ENCODE measurements around the gene FBXL12. TPM values are rescaled to one million over a fixed set of nuclear protein-coding genes. Genes with fewer than 3 reads are reported as not detected.

Gene FBXL12
- total RNA-seq, 1 experiment from 2014 or later = 21.7 TPM

DNA sequence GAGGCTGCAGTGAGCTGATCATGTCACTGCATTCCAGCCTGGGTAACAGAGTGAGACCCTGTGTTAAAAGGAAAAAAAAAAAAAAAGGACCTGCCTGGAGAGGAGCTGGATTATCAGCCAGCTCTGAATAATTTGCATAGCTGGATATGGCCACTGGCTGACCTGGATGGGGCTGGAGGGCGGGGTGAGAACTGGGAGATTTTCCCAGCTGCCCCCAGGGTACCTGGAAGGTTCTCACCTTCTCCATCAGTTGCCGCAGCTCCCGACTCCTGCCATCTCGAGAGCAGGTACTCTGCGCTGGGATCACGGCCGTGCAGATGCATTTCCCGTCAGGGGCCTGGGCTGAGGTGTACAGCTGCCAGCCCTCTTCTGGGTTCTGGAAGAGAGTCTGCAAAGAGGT lies 41.5 kb upstream of the FBXL12 start:
- H3K27me3 ChIP-seq (replicated peaks; ENCODE audit: insufficient read depth, low read depth, low read length, poor library complexity) = no peaks in the 10 kb centered on the region
- ChIA-PET POLR2A (ENCODE audit: low non-redundant PET) (no interaction called here), CTCF (no interaction called here)
- no peaks in the 10 kb centered on the region for H3K4me1 ChIP-seq (ENCODE audit: insufficient read depth, low read length, poor library complexity, severe bottlenecking)
- H3K36me3 ChIP-seq (ENCODE audit: insufficient read depth, low read length, poor library complexity, severe bottlenecking) = peaks cover 16% of the 10 kb centered on the region
- no TSS peak for BruUV-seq (replicated peaks)
- intact Hi-C loops (cut with micrococcal nuclease; ENCODE audit: unreplicated experiment) = no loop called here
- no peak overlapping the region for H3K27ac ChIP-seq (ENCODE audit: low read depth, low read length, poor library complexity, severe bottlenecking)
- no peak overlapping the region for H3K4me3 ChIP-seq (ENCODE audit: low read depth, low read length, poor library complexity, severe bottlenecking)
- no peak for TF ChIP-seq EZH2 (IDR thresholded peaks at IDR 0.05; ENCODE audit: borderline replicate concordance, low read depth, low read length, poor library complexity, severe bottlenecking)
- TF ChIP-seq, protein P1, sequence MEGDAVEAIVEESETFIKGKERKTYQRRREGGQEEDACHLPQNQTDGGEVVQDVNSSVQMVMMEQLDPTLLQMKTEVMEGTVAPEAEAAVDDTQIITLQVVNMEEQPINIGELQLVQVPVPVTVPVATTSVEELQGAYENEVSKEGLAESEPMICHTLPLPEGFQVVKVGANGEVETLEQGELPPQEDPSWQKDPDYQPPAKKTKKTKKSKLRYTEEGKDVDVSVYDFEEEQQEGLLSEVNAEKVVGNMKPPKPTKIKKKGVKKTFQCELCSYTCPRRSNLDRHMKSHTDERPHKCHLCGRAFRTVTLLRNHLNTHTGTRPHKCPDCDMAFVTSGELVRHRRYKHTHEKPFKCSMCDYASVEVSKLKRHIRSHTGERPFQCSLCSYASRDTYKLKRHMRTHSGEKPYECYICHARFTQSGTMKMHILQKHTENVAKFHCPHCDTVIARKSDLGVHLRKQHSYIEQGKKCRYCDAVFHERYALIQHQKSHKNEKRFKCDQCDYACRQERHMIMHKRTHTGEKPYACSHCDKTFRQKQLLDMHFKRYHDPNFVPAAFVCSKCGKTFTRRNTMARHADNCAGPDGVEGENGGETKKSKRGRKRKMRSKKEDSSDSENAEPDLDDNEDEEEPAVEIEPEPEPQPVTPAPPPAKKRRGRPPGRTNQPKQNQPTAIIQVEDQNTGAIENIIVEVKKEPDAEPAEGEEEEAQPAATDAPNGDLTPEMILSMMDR (conservative IDR thresholded peaks at IDR 0.05; ENCODE audit: low read depth, low read length) = no peak
- no peaks in the 10 kb centered on the region for H3K9me3 ChIP-seq (ENCODE audit: low read depth, low read length, poor library complexity, severe bottlenecking)
- no peak for DNase-seq (ENCODE audit: low spot score)

DNA sequence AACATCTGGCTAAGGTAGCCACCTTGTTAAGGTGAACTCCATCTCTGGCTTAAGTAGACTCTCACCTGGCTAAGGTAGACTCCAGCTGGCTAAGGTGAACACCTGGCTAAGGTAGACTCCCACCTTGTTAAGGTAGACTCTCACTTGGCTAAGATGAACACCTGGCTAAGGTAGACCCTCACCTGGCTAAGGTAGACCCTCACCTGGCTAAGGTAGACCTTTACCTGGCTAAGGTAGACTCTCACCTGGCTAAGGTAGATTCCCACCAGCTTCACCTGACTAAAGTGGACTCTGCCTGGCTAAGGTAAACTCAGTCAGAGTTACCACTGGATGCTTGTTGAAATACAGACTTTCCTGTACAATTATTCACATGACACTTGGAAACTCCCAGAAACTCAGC lies 39.9 kb upstream of the FBXL12 start:
- POLR2A ChIA-PET (ENCODE audit: low non-redundant PET) = no interaction called here
- Histone ChIP-seq H3K36me3 (ENCODE audit: insufficient read depth, low read length, poor library complexity, severe bottlenecking) (peaks cover 16% of the 10 kb centered on the region), H3K27me3 (replicated peaks; ENCODE audit: insufficient read depth, low read depth, low read length, poor library complexity) (no peaks in the 10 kb centered on the region), H3K4me3 (ENCODE audit: low read depth, low read length, poor library complexity, severe bottlenecking) (no peak overlapping the region), H3K27ac (ENCODE audit: low read depth, low read length, poor library complexity, severe bottlenecking) (no peak overlapping the region), H3K4me1 (ENCODE audit: insufficient read depth, low read length, poor library complexity, severe bottlenecking) (no peaks in the 10 kb centered on the region), H3K9me3 (ENCODE audit: low read depth, low read length, poor library complexity, severe bottlenecking) (no peaks in the 10 kb centered on the region)
- CTCF ChIA-PET = no interaction called here
- BruUV-seq (replicated peaks) = no TSS peak
- intact Hi-C loops (cut with micrococcal nuclease; ENCODE audit: unreplicated experiment) = loop anchor here (10.0 kb wide), 1 partner anchor 156 kb away; the partner anchor contains the start of genes COL5A3 and RDH8
- no peak for DNase-seq (ENCODE audit: low spot score)
- TF ChIP-seq EZH2 (IDR thresholded peaks at IDR 0.05; ENCODE audit: borderline replicate concordance, low read depth, low read length, poor library complexity, severe bottlenecking) = no peak
- TF ChIP-seq, protein P1 (conservative IDR thresholded peaks at IDR 0.05; ENCODE audit: low read depth, low read length) = no peak

DNA sequence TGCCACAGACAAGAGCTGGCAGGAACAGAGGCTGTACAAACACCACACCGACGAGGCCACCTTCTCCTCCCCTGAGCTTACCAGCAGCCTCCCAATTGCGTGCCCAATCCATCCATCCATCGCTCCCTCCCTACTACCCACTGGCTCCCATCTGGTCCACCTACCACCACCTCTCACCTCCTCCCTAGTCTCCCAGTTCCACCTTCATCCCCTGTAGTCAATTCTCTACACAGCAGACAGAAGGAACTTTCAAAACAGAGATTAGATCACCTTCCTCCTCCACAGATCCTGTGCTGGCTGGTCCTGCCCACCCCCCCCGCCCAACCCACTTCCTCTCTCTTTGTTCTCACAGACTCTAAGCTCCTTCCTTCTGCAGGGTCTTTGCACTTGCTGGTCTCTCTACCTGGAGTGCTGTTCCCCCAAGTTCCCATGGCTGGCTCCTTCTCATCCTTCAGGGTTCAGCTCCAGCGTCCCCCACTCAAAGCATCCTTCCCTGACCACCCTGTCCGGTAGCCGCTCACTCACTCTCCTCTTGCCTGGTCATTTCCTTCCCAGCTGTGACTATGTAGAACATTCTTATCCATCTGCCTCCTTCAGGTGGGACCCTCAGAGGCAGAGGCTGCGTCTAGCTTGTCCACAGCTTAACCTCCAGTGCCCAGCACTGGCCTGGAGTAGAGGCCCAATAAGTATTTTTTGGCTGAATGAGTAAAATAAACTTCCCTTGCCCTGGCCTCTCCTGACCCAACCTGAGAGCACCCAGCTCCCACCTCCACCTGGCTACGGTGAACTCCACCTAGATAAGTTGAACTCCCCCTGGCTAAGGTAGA lies 39.3 kb upstream of the FBXL12 start:
- Histone ChIP-seq H3K9me3 (ENCODE audit: low read depth, low read length, poor library complexity, severe bottlenecking) (no peaks in the 10 kb centered on the region), H3K27me3 (replicated peaks; ENCODE audit: insufficient read depth, low read depth, low read length, poor library complexity) (no peaks in the 10 kb centered on the region), H3K27ac (ENCODE audit: low read depth, low read length, poor library complexity, severe bottlenecking) (no peak overlapping the region), H3K4me3 (ENCODE audit: low read depth, low read length, poor library complexity, severe bottlenecking) (no peak overlapping the region), H3K36me3 (ENCODE audit: insufficient read depth, low read length, poor library complexity, severe bottlenecking) (peaks cover 16% of the 10 kb centered on the region), H3K4me1 (ENCODE audit: insufficient read depth, low read length, poor library complexity, severe bottlenecking) (no peaks in the 10 kb centered on the region)
- no TSS peak for BruUV-seq (replicated peaks)
- ChIA-PET POLR2A (ENCODE audit: low non-redundant PET) (interaction anchor here (0.5 kb wide), 1 partner anchor 23 kb away, joined by 5 read pairs; no protein-coding TSS in a partner anchor), CTCF (no interaction called here)
- TF ChIP-seq, protein P1 (conservative IDR thresholded peaks at IDR 0.05; ENCODE audit: low read depth, low read length) = no peak
- no peak for TF ChIP-seq EZH2 (IDR thresholded peaks at IDR 0.05; ENCODE audit: borderline replicate concordance, low read depth, low read length, poor library complexity, severe bottlenecking)
- no peak for DNase-seq (ENCODE audit: low spot score)
- intact Hi-C loops (cut with micrococcal nuclease; ENCODE audit: unreplicated experiment) = loop anchor here (10.0 kb wide), 1 partner anchor 157 kb away; the partner anchor contains the start of genes COL5A3 and RDH8
